Measurements from ENCODE around the gene MCM9.

Gene MCM9

DNA sequence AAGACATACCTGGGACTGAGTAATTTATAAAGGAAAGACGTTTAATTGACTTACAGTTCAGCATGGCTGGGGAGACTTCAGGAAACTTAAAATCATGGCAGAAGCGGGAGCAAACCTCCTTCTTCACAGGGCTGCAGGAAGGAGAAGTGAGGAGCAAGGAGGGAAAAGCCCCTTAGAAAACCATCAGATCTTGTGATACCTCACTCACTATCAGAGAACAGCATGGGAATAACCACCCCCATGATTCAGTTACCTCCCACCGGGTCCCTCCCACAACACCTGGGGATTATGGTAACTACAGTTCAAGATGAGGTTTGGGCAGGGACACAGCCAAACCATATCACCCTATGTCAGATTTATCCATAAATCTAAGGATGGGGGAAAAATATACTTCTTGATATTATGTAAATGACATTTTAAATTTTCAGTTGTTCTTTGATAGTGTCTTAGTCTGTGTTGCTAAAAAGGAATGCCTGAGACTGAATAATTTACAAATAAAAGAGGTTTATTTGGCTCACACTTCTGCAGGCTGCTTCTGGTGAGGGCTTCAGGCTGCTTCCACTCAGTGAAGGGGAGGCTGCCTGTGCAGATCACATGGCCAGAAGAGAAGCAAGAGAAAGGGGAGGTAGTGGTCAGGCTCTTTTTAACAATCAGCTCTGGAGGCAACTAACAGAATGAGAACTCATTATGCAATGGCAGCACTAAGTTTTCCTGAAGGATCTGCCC is 1.2 kb upstream of the MCM9 start:
- H3K4me1 ChIP-seq (ENCODE audit: control insufficient read depth, low read length) = peaks cover 24% of the 10 kb centered on the region
- no peaks in the 10 kb centered on the region for H3K9me2 ChIP-seq (replicated peaks; ENCODE audit: control insufficient read depth, low read length)
- no peaks in the 10 kb centered on the region for H3K27me3 ChIP-seq (ENCODE audit: control insufficient read depth, low read length)
- peaks cover 12% of the 10 kb centered on the region for H3K36me3 ChIP-seq (ENCODE audit: control insufficient read depth, low read length)
- H3K9me3 ChIP-seq (ENCODE audit: control insufficient read depth, insufficient read depth, low read length) = peaks cover 2% of the 10 kb centered on the region; the same call in 1 of the 2 replicates
- peaks cover 41% of the 10 kb centered on the region for H3K79me2 ChIP-seq (ENCODE audit: control insufficient read depth, low read length)
- no peak overlapping the region for H3K27ac ChIP-seq (ENCODE audit: low read depth, low read length)
- H3K4me3 ChIP-seq (ENCODE audit: low read length) = peak overlapping the region; percentile 88
- H3K4me2 ChIP-seq (ENCODE audit: low read length) = peak overlapping the region; percentile 81
- TF ChIP-seq EZH2phosphoT487 (IDR thresholded peaks at IDR 0.05; ENCODE audit: borderline replicate concordance, low read length) = no peak
- TF ChIP-seq, protein P1, sequence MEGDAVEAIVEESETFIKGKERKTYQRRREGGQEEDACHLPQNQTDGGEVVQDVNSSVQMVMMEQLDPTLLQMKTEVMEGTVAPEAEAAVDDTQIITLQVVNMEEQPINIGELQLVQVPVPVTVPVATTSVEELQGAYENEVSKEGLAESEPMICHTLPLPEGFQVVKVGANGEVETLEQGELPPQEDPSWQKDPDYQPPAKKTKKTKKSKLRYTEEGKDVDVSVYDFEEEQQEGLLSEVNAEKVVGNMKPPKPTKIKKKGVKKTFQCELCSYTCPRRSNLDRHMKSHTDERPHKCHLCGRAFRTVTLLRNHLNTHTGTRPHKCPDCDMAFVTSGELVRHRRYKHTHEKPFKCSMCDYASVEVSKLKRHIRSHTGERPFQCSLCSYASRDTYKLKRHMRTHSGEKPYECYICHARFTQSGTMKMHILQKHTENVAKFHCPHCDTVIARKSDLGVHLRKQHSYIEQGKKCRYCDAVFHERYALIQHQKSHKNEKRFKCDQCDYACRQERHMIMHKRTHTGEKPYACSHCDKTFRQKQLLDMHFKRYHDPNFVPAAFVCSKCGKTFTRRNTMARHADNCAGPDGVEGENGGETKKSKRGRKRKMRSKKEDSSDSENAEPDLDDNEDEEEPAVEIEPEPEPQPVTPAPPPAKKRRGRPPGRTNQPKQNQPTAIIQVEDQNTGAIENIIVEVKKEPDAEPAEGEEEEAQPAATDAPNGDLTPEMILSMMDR (IDR thresholded peaks at IDR 0.05; ENCODE audit: low read depth, low read length, poor library complexity, severe bottlenecking) = no peak
- 0 out of 2 replicates have a peak, but pooled peaks cover 3% of the 10 kb centered on the region for H4K20me1 ChIP-seq (ENCODE audit: control insufficient read depth, insufficient read depth, low read depth, low read length)
- H3F3A ChIP-seq (ENCODE audit: control insufficient read depth, insufficient read depth) = 0 out of 2 replicates have a peak, but pooled peaks cover 7% of the 10 kb centered on the region

DNA sequence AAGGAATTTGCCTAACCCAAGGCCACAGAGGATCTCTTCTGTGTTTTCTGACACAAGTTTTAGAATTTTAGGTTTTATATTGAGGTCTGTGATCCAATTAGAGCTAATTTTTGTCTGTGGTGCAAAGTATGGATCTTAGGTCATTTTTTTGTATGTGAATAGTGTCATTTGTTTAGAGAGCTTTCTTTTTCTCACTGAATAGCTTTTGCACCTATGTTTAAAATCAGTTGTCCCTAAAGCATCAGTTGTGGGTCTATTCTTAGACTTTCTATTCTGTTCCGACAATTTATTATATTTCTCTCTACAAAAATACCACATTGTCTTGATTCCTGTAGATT is 341 bp upstream of the MCM9 start:
- peaks cover 21% of the 10 kb centered on the region for H3K4me1 ChIP-seq (ENCODE audit: control insufficient read depth, low read length)
- H4K20me1 ChIP-seq (ENCODE audit: control insufficient read depth, insufficient read depth, low read depth, low read length) = 0 out of 2 replicates have a peak, but pooled peaks cover 3% of the 10 kb centered on the region
- H3F3A ChIP-seq (ENCODE audit: control insufficient read depth, insufficient read depth) = 0 out of 2 replicates have a peak, but pooled peaks cover 7% of the 10 kb centered on the region
- peaks cover 19% of the 10 kb centered on the region for H3K36me3 ChIP-seq (ENCODE audit: control insufficient read depth, low read length)
- TF ChIP-seq EZH2phosphoT487 (IDR thresholded peaks at IDR 0.05; ENCODE audit: borderline replicate concordance, low read length) = no peak
- TF ChIP-seq, protein P1 (IDR thresholded peaks at IDR 0.05; ENCODE audit: low read depth, low read length, poor library complexity, severe bottlenecking) = no peak
- H3K4me2 ChIP-seq (ENCODE audit: low read length) = peak overlapping the region; percentile 81
- H3K9me2 ChIP-seq (replicated peaks; ENCODE audit: control insufficient read depth, low read length) = no peaks in the 10 kb centered on the region
- H3K27me3 ChIP-seq (ENCODE audit: control insufficient read depth, low read length) = no peaks in the 10 kb centered on the region
- peaks cover 2% of the 10 kb centered on the region; the same call in 1 of the 2 replicates for H3K9me3 ChIP-seq (ENCODE audit: control insufficient read depth, insufficient read depth, low read length)
- H3K79me2 ChIP-seq (ENCODE audit: control insufficient read depth, low read length) = peaks cover 41% of the 10 kb centered on the region
- H3K4me3 ChIP-seq (ENCODE audit: low read length) = peak overlapping the region; percentile 88
- peak overlapping the region; percentile 19 for H3K27ac ChIP-seq (ENCODE audit: low read depth, low read length)

DNA sequence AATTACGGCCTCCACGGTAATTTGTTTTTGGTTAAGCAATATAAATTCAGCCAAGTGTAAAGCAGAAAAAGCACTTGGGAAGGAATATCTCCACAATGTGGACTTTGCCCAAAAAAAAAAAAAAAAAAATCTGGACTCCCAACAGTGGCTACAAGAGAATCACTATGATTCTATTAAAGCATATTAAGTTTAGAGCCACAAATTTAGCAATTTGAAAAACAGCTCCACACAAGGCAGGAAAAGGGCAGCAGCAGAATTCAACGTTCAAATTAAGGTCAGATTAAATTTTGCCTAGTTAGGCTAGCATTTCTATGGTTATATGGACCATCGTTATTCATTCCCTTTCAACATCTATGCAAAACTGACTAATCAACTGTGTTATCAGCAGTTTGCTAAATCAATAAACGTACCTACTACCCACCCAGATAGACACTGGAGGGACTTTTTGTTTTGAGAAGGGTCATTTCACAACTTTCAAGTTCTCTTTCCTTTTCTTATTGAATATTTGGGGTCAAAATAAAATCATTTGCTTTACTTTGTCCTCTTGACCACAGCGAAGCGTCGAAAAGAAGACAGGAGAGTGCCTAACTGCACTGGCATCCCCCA is 1.0 kb downstream of the MCM9 start:
- Histone ChIP-seq H3K27ac (ENCODE audit: low read depth, low read length) (no peak overlapping the region), H3K27me3 (ENCODE audit: control insufficient read depth, low read length) (no peaks in the 10 kb centered on the region), H3K4me1 (ENCODE audit: control insufficient read depth, low read length) (peaks cover 21% of the 10 kb centered on the region), H3F3A (ENCODE audit: control insufficient read depth, insufficient read depth) (0 out of 2 replicates have a peak, but pooled peaks cover 7% of the 10 kb centered on the region), H3K9me2 (replicated peaks; ENCODE audit: control insufficient read depth, low read length) (no peaks in the 10 kb centered on the region), H3K36me3 (ENCODE audit: control insufficient read depth, low read length) (peaks cover 27% of the 10 kb centered on the region), H3K9me3 (ENCODE audit: control insufficient read depth, insufficient read depth, low read length) (peaks cover 2% of the 10 kb centered on the region; the same call in 1 of the 2 replicates), H3K4me3 (ENCODE audit: low read length) (peak overlapping the region; percentile 88), H3K4me2 (ENCODE audit: low read length) (peak overlapping the region; percentile 81), H3K79me2 (ENCODE audit: control insufficient read depth, low read length) (peaks cover 33% of the 10 kb centered on the region), H4K20me1 (ENCODE audit: control insufficient read depth, insufficient read depth, low read depth, low read length) (0 out of 2 replicates have a peak, but pooled peaks cover 3% of the 10 kb centered on the region)
- no peak for TF ChIP-seq EZH2phosphoT487 (IDR thresholded peaks at IDR 0.05; ENCODE audit: borderline replicate concordance, low read length)
- TF ChIP-seq, protein P1 (IDR thresholded peaks at IDR 0.05; ENCODE audit: low read depth, low read length, poor library complexity, severe bottlenecking) = no peak
